ENCODE measurements around the gene RLN2. TPM values are rescaled to one million over a fixed set of nuclear protein-coding genes. Genes with fewer than 3 reads are reported as not detected.
A peak's percentile ranks its signal among the peaks of the same experiment; 100 is the strongest.
"Not testable (repeated sequence)": the region's sequence is repeated elsewhere in the genome, so short reads cannot be mapped to it uniquely, and the experiment has no call there.

Gene RLN2
- total RNA-seq, 1 donor from 2014 or later = 0.77 TPM

GRCh38 chr9:5326893-5327548 is 22.5 kb upstream of the RLN2 start:
- peak; percentile 26 for DNase-seq (ENCODE audit: low read depth, low spot score)
- Mint-ChIP-seq H3K4me1 (peaks cover 10% of the 10 kb centered on the region), H3K4me3 (no peak overlapping the region), H3K27ac (ENCODE audit: unreplicated experiment) (peak overlapping the region; percentile 62), H3K36me3 (ENCODE audit: low read depth) (peaks cover 6% of the 10 kb centered on the region), H3K27me3 (ENCODE audit: low read depth) (peaks cover 1% of the 10 kb centered on the region), H3K9me3 (peaks cover 3% of the 10 kb centered on the region)
- TF ChIP-seq CTCF (conservative IDR thresholded peaks at IDR 0.05) = no peak

GRCh38 chr9:5326187-5326586 is 21.7 kb upstream of the RLN2 start:
- H3K4me3 Mint-ChIP-seq = no peak overlapping the region

DNA sequence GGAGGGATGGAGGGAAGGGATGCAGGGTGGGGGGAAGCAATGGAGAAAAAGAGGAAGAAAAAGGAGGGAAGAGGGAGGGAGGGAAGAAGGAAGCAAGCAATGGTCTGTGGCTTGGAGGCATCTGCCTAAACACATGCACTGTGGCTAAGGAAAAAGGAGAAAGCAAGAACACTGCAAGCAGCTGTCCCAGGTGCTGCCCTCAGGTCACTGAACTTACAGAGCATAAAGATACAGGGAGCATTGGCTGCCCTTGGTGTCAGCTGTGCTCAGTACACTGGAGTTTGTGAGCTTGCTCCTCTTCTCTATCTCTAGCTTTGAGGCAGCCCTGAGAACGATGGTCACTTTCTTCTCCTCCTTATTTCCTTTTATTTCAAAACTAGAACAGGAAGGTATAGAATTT is 17.1 kb upstream of the RLN2 start:
- not testable (repeated sequence) for H3K36me3 Mint-ChIP-seq (ENCODE audit: low read depth); H3K4me3 Mint-ChIP-seq; H3K4me1 Mint-ChIP-seq; DNase-seq (ENCODE audit: low read depth, low spot score); H3K27me3 Mint-ChIP-seq (ENCODE audit: low read depth); H3K9me3 Mint-ChIP-seq; H3K27ac Mint-ChIP-seq (ENCODE audit: unreplicated experiment)

More at GRCh38 chr9:5326187-5326586, 21.7 kb upstream of the RLN2 start:
- TF ChIP-seq CTCF (conservative IDR thresholded peaks at IDR 0.05) = no peak
- H3K36me3 Mint-ChIP-seq (ENCODE audit: low read depth) = peaks cover 6% of the 10 kb centered on the region
- peak overlapping the region; percentile 57 for H3K27ac Mint-ChIP-seq (ENCODE audit: unreplicated experiment)
- H3K9me3 Mint-ChIP-seq = peaks cover 3% of the 10 kb centered on the region
- H3K4me1 Mint-ChIP-seq = peaks cover 10% of the 10 kb centered on the region
- no peak for DNase-seq (ENCODE audit: low read depth, low spot score)
- H3K27me3 Mint-ChIP-seq (ENCODE audit: low read depth) = peaks cover 6% of the 10 kb centered on the region

GRCh38 chr9:5321058-5321457 is 16.5 kb upstream of the RLN2 start:
- H3K4me3 Mint-ChIP-seq = no peak overlapping the region
- H3K36me3 Mint-ChIP-seq (ENCODE audit: low read depth) = no peaks in the 10 kb centered on the region
- DNase-seq (ENCODE audit: low read depth, low spot score) = no peak
- H3K27ac Mint-ChIP-seq (ENCODE audit: unreplicated experiment) = no peak overlapping the region
- peak; percentile 32 for TF ChIP-seq CTCF (conservative IDR thresholded peaks at IDR 0.05)
- H3K9me3 Mint-ChIP-seq = no peaks in the 10 kb centered on the region
- H3K27me3 Mint-ChIP-seq (ENCODE audit: low read depth) = peaks cover 6% of the 10 kb centered on the region
- no peaks in the 10 kb centered on the region for H3K4me1 Mint-ChIP-seq

DNA sequence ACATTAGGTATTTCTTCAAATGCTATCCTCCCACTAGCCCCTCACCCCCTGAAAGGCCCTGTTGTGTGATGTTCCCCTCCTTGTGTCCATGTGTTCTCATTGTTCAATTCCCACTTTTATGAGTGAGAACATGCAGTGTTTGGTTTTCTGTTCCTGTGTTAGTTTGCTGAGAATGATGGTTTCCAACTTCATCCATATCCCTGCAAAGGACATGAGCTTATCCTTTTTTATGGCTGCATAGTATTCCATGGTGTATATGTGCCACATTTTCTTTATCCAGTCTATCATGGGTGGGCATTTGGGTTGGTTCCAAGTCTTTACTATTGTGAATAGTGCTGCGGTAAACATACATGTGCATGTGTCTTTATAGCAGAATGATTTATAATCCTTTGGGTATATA is 11.9 kb upstream of the RLN2 start:
- DNase-seq (ENCODE audit: low read depth, low spot score); H3K27me3 Mint-ChIP-seq (ENCODE audit: low read depth); H3K36me3 Mint-ChIP-seq (ENCODE audit: low read depth); H3K4me3 Mint-ChIP-seq; H3K9me3 Mint-ChIP-seq; H3K4me1 Mint-ChIP-seq; H3K27ac Mint-ChIP-seq (ENCODE audit: unreplicated experiment): not testable (repeated sequence)

GRCh38 chr9:5315187-5315923 is 10.8 kb upstream of the RLN2 start:
- H3K27me3 Mint-ChIP-seq (ENCODE audit: low read depth) = peaks cover 8% of the 10 kb centered on the region
- H3K36me3 Mint-ChIP-seq (ENCODE audit: low read depth) = no peaks in the 10 kb centered on the region
- H3K4me3 Mint-ChIP-seq = no peak overlapping the region
- DNase-seq (ENCODE audit: low read depth, low spot score) = no peak
- H3K9me3 Mint-ChIP-seq = peaks cover 8% of the 10 kb centered on the region
- H3K4me1 Mint-ChIP-seq = no peaks in the 10 kb centered on the region
- TF ChIP-seq CTCF (conservative IDR thresholded peaks at IDR 0.05) = no peak
- no peak overlapping the region for H3K27ac Mint-ChIP-seq (ENCODE audit: unreplicated experiment)

Data from neural crest cell (in vitro differentiated cells).